ENCODE data around the gene ATP1B2.
A peak's percentile ranks its signal among the peaks of the same experiment; 100 is the strongest.

Gene ATP1B2, protein sequence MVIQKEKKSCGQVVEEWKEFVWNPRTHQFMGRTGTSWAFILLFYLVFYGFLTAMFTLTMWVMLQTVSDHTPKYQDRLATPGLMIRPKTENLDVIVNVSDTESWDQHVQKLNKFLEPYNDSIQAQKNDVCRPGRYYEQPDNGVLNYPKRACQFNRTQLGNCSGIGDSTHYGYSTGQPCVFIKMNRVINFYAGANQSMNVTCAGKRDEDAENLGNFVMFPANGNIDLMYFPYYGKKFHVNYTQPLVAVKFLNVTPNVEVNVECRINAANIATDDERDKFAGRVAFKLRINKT

DNA sequence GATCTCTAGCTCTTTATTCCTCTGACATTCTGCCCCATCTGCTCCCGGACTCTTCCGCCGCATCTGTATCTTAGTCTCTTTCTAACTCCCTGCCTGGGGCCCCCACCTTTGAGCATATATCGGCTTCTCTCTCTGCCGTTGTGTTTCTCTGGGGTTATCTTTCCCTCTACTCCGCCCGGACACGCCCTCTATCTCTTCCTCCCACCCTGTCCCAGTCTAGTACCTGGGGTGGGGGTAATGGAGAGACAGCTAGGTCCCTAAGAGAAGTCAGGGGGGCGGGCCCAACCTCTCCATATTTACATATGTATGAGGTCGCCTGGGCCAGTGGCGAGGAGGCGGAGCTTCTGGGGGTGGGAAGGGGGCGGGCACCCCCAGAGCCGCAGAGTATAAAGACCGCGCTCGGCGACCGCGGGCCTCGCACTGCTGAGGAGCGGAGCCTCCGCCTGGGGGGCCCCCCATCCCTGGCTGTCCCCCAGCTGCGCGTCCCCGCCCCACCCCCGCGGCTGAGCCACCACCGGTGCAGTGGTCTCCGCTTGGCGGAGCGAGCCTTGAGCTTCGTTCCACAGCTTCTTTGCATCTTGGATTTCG is at the start of gene ATP1B2:
TSS of gene ATP1B2 (plus strand) at position 418 of the 588 bp plus-strand sequence. CDS start 593 bp downstream, outside the sequence.
- H3K4me3 ChIP-seq (ENCODE audit: low read length): peak within 1 kb of the TSS; percentile 33
- DNase-seq (ENCODE audit: low read depth): no peak
- TF ChIP-seq, protein P1, sequence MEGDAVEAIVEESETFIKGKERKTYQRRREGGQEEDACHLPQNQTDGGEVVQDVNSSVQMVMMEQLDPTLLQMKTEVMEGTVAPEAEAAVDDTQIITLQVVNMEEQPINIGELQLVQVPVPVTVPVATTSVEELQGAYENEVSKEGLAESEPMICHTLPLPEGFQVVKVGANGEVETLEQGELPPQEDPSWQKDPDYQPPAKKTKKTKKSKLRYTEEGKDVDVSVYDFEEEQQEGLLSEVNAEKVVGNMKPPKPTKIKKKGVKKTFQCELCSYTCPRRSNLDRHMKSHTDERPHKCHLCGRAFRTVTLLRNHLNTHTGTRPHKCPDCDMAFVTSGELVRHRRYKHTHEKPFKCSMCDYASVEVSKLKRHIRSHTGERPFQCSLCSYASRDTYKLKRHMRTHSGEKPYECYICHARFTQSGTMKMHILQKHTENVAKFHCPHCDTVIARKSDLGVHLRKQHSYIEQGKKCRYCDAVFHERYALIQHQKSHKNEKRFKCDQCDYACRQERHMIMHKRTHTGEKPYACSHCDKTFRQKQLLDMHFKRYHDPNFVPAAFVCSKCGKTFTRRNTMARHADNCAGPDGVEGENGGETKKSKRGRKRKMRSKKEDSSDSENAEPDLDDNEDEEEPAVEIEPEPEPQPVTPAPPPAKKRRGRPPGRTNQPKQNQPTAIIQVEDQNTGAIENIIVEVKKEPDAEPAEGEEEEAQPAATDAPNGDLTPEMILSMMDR (conservative IDR thresholded peaks at IDR 0.05; ENCODE audit: low read length): no peak

DNA sequence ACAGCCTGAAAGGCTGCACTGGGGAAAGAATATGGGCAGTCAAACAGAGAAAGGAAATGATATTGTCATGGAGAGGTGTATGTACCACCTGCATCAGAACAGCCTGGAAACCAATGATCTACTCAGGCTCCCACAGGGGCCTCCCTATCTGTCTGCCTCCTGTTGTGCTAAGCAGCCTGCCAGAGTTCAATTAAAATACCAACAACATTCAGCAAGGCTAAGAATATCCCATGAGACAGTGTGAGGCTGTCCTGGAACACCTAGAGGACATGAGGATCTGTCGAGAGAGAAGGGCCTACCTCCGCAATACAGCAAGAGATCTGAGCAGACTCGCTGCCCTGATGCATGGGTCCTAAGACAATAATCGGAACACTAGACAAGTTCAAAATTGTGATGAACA is 44.4 kb upstream of the ATP1B2 start:
- no peak for DNase-seq (ENCODE audit: low read depth)
- TF ChIP-seq, protein P1 (conservative IDR thresholded peaks at IDR 0.05; ENCODE audit: low read length): no peak
- H3K4me3 ChIP-seq (ENCODE audit: low read length): no peak overlapping the region

DNA sequence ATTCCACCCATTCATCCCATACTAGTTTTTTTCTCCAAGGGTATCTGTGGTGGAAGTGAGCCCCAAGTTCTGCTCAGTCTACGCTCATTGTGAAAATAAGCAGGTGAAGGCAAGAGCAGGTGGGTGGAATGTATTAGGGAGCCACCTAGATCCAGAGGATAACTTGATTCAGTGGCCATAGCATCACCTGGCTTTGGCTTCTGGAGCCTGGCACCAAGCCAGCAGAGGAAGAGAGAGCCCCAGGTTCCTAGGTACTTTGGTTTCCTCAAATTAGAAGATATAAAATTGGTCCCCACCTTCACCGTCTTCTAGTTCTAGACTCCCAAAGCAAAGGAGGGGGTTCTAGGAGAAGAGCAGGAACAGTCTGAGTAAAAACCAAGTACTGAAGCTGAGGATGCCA is 40.1 kb upstream of the ATP1B2 start:
- TF ChIP-seq, protein P1 (conservative IDR thresholded peaks at IDR 0.05; ENCODE audit: low read length): no peak
- H3K4me3 ChIP-seq (ENCODE audit: low read length): no peak overlapping the region
- DNase-seq (ENCODE audit: low read depth): no peak

DNA sequence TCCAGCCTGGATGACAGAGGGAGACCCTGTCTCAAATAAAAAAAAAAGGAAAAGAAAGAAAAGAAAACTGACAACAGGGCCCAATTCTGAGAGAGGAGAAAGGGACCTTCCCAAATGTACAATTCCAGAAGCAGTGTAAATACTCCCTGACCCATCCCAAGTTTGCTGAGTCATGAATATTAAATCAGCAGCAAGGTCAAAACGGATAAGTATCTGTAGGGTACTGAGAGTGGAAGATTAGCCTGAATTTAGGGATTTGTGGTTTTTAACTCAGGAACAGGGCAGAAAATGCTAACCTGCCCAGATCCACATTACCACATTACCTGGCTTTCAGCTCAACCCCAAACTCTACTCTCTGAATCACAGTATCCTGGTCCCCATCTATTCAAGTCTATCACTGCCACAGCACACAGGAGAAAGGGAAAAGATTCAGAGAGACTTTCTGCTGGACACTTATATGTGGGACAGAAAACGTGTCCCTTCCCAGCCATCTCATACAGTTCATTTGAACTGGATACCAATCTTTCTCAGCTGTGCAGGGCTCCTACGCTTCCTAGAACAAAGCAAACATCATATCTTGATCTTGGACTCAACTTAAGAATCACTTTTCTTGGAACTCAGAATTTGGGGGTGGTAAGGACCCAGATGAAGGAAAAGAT is 39.0 kb upstream of the ATP1B2 start:
- TF ChIP-seq, protein P1 (conservative IDR thresholded peaks at IDR 0.05; ENCODE audit: low read length): no peak
- DNase-seq (ENCODE audit: low read depth): no peak
- H3K4me3 ChIP-seq (ENCODE audit: low read length): peak overlapping the region; percentile 16

DNA sequence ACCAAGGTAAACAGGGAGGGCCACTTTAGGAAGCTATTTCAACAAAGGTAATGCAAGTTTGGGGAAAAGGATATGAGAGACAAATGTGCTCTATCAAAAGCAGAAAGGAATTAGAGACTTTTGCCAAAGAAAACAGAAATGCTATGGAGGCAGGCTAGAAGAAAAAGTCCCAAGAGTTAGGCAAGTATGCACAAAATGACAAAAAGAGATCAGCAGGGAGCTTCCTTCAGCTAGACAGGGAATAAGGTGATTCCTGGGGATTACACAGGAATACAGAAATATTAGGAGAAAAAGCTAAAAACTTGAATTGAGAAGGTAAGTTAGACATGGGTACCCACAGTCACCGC is 38.5 kb upstream of the ATP1B2 start:
- no peak overlapping the region; the same call in 1 of the 2 replicates for H3K4me3 ChIP-seq (ENCODE audit: low read length)
- TF ChIP-seq, protein P1 (conservative IDR thresholded peaks at IDR 0.05; ENCODE audit: low read length): no peak
- DNase-seq (ENCODE audit: low read depth): peak; percentile 13

DNA sequence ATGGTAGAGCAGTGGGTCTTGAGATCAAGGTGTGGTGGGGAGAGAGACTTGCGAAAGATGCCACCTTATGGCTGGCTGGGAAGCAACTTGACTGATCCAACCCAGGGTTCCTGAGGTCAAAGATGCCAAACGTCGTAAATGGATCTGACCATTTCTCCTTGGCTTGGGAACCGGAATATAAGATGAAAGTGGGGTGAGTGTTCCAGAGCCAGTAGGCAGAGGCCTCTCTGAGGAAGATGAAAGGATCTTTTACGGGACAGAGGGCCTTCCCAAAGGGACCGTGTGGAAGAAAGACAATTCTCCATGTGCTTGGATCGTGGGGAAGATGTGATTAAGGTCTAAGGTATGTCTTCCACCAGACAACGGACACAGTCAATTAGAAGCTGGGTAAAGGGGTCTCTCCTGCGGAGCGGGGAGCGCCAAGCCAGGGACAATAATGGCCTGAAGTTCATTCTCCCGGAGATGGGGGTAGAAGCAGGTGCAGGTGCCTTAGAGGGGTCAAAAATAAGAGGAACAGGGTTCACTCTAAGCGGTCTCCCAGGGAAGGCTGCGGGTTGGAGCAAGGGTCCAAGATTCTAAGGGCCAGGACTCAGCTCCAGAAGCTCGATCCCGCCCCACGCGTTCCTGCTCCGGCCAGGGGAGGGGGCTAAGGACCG is 36.8 kb upstream of the ATP1B2 start:
- H3K4me3 ChIP-seq (ENCODE audit: low read length): peak overlapping the region; percentile 90
- peak; percentile 49 for DNase-seq (ENCODE audit: low read depth)
- TF ChIP-seq, protein P1 (conservative IDR thresholded peaks at IDR 0.05; ENCODE audit: low read length): no peak

Measured in AG10803 (cell line).